NCI-H146 treated with DMSO at 0.1 percent for 48 hours (cell line): ENCODE data around the gene KLF16.
"Not testable (repeated sequence)": the region's sequence is repeated elsewhere in the genome, so short reads cannot be mapped to it uniquely, and the experiment has no call there.

ENCODE experiments used
- DNase-seq: peaks from one replicate; lab custom pipeline; 2025; ENCODE audit not compliant: unreplicated experiment; lab: John Stamatoyannopoulos, UW

KLF16 gene

DNA sequence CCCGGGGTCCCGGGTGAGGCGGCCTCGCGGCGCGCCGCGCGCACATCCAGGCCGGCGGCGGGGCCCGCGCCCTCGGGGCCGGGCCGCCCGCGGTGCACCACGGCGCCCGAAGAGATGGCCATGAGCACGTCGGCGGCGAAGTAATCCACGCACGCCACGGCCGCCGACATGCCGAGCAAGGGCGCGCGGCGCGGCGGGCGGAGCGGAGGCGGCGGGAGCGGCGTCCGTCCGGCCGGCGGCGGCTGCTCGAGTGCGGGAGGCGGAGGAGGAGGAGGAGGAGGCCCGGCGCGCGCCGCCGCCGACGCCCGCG is at the start of gene KLF16:
TSS of gene KLF16 (minus strand) at position 252 of the 310 bp plus-strand sequence. CDS start at position 170, 82 bp downstream.
- DNase-seq, result no peak

DNA sequence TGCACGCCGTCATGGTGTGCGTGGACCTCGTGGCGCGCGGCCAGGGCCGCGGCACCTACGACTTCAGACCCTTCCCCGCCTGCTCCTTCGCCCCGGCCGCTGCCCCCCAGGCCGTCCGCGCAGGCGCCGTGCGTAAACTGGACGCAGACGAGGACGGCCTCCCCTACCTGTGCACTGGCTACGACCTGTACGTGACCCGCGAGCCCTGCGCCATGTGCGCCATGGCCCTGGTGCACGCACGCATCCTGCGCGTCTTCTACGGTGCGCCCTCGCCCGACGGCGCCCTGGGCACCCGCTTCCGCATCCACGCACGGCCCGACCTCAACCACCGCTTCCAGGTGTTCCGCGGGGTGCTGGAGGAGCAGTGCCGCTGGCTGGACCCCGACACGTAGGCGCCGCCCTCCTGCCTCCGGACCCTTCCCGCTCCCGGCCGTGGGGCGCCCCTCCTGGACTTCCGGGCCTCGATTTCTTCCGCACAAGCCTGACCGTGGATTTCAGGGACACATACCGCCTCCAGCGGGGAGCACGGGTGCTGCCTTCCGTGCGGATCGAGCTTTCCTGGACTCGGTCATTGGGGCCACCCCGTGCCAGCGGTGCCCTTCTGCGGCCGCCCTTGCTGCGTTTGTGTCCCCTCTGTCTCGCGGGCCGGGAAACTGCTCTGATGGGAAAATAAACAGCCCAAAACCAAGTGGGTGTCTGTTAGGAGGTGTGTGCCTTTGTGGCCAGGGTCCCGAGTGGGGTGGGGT is 49.6 kb upstream of the KLF16 start:
- no peak for DNase-seq

DNA sequence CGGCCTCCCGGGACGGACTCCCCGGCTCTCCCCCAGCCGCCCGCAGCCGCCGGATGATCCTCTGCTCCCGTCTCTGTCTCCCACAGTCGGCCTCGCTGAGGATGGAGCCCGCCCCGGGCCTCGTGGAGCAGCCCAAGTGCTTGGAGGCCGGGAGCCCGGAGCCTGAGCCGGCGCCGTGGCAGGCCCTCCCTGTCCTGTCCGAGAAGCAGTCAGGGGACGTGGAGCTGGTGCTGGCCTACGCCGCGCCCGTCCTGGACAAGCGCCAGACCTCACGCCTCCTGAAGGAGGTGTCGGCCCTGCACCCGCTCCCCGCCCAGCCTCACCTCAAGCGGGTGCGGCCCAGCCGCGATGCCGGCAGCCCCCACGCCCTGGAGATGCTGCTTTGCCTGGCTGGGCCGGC is 48.6 kb upstream of the KLF16 start:
- no peak for DNase-seq

DNA sequence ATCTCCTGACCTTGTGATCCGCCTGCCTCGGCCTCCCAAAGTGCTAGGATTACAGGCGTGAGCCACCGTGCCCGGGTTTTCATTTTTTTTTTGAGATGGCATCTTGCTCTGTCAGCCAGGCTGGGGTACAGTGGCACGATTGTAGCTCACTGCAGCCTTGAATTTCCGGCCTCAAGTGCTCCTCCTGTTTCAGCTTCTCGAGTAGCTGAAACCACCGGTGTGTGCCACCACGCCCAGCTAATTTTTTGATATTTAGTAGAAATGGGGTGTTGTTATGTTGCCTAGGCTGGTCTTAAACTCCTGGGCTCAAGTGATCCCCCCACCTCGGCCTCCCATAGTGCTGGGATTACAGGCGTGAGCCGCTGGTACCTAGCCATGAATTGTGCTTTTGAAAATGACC is 47.7 kb upstream of the KLF16 start:
- DNase-seq, result no peak

DNA sequence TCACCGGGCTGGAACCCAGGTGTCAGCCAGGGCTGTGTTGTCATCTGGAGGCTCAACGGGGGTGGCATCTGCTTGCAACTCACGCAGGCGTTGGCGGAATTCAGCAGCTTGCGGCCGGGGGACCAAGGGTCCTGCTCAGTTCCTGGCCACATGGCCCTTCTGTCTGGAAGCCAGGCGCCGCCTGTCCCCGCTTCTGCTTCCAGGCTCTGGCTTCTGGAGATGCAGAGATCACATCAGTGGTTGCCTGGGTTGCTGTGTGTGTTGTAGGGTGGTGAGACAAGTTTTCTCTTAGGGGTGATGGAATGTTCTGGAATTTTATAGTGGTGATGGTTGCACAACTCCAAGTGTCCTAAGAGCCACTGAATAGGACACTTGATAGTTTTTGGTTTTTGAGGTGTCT is 46.8 kb upstream of the KLF16 start:
- DNase-seq, result no peak

DNA sequence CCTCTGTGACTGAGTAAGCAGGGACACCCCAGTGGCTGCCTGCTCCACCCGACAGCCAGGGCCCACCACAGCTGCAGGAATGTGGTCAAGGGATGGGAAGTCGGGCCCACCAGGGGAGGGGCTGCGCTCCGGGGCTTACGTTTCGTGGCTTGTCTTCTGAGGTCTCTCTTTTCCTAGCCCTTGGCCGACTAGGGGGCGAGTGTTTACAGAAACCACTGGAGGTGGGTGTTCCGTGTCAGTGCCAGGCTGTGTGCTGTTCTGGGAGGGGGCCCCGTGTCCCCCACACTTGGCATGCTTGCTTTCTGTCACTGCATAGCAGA is 46.3 kb upstream of the KLF16 start:
- no peak for DNase-seq

DNA sequence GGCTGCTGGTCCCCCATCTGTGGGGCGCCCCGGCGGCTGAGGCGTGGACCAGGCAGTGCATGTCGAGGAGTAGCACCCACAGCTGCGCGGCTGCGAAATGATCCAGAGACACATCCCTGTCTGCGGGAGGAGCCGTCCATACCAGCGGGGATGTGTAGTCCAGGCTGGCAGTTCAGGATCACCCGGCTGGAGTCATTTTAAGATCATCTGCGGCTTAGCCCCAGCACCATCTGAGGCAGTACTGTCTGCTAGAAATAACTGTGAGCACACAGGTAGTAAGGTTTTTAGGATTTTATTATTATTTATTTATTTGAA is 44.9 kb upstream of the KLF16 start:
- DNase-seq, result no peak

DNA sequence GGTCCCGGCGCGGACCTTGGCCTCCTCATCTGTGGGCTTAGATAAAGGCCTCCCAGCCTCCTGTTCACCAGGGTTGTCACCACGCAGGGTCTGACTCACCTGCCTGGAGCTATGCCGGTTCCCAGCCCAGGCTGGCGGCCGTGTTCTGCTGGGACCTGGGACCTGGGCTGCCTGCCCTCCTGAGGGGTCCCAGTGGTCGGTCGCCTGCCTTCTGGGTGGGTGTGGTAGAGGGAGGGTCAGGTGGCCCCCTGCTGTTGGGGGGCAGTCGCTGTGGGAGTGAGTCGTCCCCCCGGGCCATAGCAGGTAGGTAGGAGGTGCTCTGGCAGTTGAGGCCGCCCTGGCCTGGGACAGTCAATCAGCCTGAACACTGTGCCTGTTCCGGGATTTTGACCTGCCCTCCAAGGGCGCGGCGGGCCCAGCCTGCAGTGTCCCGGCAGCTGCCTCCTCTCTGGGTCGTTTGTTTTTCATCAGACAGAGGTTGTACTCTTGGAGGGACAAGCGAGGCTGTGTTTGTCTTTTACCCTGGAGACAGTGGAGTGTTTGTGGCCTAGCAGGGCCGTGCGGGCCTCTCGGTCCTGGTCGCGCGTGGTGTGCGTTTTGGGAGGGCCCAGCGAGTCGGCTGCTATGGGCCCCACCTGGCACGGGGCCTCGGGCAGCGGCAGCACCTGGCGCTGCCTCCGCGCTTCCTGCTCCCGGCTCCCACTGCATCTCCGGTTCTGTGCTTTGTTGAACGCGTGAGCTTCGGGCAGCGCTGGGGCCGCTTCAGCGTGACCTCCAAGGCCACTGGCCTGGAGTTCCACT is 44.4 kb upstream of the KLF16 start:
- DNase-seq, result no peak

DNA sequence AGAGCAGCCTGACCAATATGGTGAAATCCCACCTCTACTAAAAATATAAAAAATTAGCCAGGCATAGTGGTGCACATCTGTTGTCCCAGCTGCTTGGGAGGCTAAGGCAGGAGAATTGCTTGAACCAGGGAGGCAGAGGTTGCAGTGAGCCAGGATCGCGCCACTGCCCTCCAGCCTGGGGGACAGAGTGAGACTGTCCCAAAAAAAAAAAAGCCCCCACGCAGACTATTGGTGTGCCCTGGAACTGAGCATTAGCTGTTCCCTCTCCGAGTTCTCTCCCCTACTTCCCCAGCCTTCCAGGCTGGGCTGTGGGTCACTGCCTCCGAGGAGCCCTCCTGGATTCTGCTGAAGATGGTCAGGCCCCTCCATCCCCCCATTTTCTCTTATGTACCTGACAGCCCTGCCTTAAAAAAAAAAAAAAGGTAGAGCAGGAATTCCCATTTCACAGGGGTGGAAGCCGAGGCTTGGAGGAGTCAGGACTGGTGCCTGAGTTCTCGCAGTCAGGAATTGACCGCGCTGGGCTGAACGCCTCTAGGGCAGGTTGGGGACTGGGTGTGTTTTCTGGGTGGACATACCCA is 43.7 kb upstream of the KLF16 start:
- no peak for DNase-seq

DNA sequence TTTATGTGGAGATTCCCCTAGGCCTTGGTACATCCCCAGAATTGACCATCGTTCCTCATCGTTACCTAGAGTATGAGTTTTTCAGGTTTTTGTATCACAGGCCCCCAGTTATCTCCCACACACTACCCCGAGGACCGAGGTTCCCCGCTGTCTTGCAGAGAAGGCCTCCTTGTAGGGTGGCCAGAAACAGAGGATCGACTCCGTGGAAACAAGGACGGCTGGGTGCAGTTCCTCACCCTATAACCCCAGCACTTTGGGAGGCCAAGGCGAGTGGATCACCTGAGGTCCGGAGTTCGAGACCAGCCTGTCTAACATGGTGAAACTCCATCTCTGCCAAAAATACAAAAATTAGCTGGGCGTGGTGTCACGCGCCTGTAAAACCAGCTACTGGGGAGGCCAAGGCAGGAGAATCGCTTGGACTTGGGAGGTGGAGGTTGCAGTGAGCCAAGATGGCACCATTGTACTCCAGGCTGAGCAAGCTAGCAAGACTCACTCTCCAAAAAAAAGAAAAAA is 42.5 kb upstream of the KLF16 start:
- DNase-seq, result no peak

DNA sequence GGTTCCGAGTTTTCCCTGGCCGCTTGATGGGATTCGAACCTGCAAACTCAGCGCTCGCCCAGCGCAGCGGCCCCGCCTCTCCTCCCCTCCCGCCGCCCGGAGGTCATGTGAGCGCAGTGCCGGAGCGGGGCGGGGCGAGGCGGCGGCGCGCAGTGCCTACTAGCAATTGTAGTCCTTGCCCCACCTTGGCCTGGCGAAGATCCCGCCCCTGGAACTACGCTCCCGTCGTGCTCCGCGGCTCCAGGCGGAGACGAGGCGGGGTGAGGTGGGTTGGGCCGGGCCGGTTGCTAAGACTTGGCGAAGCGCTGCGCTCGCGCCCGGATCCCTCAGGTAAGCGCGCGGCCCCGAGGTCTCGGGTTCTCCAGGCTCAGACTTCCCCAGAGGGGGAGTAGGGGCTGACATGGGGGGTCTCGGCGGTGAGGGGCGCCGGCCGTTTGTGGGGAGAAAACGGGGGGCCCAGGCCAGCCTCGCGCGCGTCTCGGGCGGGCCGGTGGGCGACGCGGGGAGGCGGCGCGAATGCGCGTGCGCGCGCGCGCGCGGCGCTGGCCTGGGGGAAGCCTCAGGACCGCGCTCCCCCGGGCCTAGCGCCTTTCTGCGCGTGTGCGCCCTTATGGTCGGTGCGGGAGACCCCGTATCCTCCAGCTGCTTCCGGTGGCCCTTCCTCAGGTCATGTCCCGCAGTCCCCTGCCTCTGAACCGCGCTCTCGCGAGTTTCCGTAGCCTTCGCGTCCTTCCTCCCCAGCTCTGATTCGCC is 41.9 kb upstream of the KLF16 start, which contains the start of the genes ADAT3 and SCAMP4:
TSS of gene ADAT3 (plus strand) at position 290 of the 753 bp plus-strand sequence. CDS start 6,649 bp downstream, outside the sequence.
TSS of gene SCAMP4 (plus strand) at position 290 of the 753 bp plus-strand sequence. CDS start 9,621 bp downstream, outside the sequence.
- peak; percentile 82 for DNase-seq

DNA sequence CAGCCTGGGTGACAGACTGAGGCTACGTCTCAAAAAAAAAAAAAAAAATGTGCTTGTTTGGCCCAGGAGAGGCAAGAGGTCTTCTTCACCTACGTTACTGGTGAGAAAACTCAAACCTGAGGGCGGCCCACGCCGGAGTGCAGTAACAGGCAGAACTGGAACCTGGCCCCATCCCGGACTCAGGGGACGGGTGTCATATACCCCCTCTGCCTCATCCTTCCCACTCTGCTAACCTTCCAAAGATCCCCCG is 41.4 kb upstream of the KLF16 start:
- no peak for DNase-seq

DNA sequence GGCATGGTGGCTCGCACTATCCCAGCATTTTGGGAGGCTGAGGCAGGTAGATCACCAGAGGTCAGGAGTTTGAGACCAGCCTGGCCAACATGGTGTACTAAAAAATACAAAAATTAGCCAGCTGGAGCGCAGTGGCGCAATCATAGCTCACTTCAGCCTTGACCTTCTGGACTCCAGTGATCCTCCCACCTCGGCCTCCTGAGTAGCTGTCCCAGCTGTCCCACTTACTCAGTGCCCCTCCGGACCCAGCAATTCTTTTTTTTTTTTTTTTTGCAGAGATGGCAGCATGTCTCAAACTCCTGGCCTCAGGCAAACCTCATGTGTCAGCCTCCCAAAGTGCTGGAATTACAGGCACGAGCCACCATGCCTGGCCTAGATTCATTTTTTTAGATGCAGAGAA is 39.5 kb upstream of the KLF16 start:
- no peak for DNase-seq

DNA sequence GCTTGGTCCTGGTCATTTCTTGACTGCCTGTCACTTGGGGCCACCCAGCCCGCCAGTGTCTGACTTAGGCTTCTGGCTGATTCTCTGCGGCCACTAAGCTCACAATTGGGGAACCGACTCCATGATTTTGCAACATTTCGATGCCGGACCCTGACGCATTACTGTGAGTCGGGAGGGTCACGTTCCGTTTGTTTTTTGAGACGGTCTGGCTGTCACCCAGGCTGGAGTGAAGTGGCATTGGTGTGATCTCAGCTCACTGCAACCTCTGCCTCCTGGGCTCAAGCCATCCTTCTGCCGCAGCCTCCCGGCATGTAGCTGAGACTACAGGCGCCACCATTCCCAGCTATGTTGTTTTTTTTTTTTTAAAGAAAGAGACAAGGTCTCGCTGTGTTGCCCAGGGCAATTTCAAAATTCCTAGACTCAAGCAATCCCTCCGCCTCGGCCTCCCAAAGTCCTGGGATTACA is 38.6 kb upstream of the KLF16 start:
- DNase-seq, result no peak

DNA sequence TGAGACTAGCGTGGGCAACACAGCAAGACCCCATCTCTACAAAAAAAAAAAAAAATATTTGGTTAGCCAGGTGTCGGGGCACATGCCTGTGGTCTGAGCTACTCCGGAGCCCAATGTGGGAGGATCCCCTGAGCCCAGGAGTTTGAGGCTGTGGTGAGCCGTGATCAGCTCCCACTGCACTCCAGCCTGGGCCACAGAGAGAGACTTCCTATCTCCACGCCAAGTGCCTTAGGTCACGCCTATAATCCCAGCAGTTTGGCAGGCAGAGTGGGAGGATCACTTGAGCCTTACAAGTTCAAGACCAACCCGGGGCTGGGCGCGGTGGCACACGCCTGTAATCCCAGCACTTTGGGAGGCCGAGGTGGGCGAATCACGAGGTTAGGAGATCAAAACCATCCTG is 33.1 kb upstream of the KLF16 start:
- DNase-seq, result no peak

DNA sequence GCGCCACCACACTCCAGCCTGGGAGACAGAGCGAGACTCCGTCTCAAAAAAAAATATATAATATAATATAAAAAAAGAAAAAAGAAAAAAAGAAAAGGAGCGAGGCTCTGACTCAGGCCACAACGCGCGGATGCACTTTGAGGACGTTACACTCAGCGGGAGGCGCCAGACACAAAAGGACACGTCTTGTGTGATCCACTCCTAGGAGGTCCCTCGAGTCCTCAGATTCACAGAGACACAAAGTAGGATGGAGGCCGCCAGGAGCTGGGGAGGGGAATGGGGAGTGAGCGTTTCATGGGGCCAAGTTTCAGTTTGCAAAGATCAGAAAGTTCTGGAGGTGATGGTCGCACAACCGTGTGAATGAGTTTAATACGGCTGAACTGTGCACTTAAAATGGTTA is 30.4 kb upstream of the KLF16 start:
- no peak for DNase-seq

DNA sequence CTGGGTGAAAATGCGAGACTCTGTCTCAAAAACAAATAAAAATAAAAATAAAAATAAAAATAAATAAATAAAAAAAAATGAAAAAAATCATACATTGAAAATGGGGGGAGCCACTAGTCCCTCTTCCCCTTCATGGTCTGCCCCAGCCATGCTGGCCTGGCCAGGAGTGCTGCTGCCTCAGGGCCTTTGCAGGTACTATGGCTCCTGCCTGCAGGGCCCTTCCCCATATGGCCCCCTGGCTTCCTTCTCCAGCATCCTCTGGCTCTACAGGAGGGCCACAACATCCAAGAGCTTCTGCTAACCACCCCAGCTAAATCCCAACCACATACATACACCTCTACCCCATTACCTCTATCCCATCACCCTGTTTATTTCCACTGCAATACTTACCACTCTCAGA is 26.5 kb upstream of the KLF16 start:
- DNase-seq, result no peak

DNA sequence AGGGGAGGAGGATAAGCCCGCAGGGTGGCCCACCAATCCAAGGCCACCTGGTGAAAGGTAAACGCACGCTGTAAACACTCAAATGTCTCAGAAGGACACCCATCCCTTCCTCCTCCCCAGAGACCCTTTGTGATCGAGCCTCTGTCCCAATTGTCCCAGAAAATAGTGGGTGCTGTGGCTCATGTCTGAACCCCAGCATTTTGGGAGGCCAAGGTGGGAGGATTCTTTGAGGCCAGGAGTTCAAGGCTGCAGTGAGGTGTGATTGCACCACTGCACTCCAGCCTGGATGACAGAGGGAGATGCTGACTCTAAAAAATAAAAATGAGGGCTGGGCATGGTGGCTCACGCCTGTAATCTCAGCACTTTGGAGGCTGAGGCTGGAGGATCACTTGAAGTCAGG is 25.0 kb upstream of the KLF16 start:
- no peak for DNase-seq

DNA sequence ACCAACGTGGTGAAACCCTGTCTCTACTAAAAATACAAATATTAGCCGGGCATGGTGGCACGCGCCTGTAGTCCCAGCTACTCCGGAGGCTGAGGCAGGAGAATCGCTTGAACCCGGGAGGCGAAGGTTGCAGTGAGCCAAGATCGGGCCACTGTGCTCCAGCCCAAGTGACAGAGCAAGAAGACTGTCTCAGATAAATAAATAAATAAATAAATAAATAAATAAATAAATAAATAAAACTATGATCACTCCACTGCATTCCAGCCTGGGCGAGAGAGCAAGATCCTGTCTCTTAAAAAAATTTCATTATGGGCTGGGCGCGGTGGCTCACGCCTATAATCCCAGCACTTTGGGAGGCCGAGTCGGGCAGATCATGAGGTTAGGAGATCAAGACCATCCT is 23.0 kb upstream of the KLF16 start:
- DNase-seq, result not testable (repeated sequence)

DNA sequence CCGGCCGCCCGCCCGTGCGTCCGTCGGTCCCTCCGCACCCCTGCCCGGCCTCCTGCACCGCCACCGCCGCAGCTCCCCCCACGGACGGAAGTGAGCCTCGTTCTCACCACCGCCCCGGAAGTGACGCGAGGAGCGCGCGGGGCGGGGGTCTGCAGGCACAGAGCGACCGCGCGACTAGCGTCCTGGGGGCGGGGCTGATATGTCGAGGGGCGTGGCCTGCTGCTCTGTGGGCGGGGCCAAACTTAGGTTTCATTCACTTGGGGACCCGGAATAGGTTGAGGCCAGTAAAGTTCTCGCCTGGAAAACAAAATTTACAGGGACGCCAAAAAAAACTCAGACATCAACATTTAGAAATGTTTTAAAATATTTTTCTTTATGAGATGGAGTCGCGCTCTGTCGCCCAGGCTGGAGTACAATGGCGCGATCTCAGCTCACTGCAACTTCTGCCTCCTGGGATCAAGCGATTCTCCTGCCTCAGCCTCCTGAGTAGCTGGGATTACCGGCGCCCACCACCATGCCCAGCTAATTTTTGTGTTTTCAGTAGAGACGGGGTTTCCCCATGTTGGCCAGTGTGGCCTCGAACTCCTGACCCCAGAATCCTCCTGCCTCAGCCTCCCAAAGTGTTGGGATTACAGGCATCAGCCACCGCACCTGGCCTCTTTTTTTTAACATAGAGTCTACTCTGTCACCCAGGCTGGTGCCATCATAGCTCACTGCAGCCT is 22.2 kb upstream of the KLF16 start, which contains the start of gene ABHD17A:
TSS of gene ABHD17A (minus strand) at position 99 of the 722 bp plus-strand sequence. CDS start 3,930 bp downstream, outside the sequence.
- peak; percentile 45 for DNase-seq
